Memory B cell (primary cell): ENCODE data around the gene LUC7L2.
"Not testable (repeated sequence)": the region's sequence is repeated elsewhere in the genome, so short reads cannot be mapped to it uniquely, and the experiment has no call there.

ENCODE experiments used
- ATAC-seq: fragments of 150-1000 bp; cut with Tn5 transposase; 2 replicates; pipeline ENCODE4 v1.10.0; 2021; ENCODE audit warnings: low read depth, mild to moderate bottlenecking, moderate library complexity
- DNase-seq, 2 donors: peaks; one replicate each; pipeline ENCODE4 v3.0.0; 2022; ENCODE audit warnings: low spot score in 2 of 2
- H3K27ac Mint-ChIP-seq: one replicate; pipeline ENCODE4 v1.8.0; 2022; ENCODE audit warnings: mild to moderate bottlenecking, moderate library complexity, mixed read lengths
- H3K27me3 Mint-ChIP-seq: one replicate; pipeline ENCODE4 v1.8.0; 2022; ENCODE audit warnings: mixed read lengths
- H3K36me3 Mint-ChIP-seq: one replicate; pipeline ENCODE4 v1.8.0; 2022; ENCODE audit warnings: mild to moderate bottlenecking, mixed read lengths
- H3K4me1 Mint-ChIP-seq: one replicate; pipeline ENCODE4 v1.8.0; 2022; ENCODE audit warnings: mixed read lengths
- H3K4me3 Mint-ChIP-seq: one replicate; pipeline ENCODE4 v1.8.0; 2022; ENCODE audit warnings: mild to moderate bottlenecking, moderate library complexity, mixed read lengths
- H3K9me3 Mint-ChIP-seq: one replicate; pipeline ENCODE4 v1.8.0; 2022; ENCODE audit warnings: mixed read lengths

LUC7L2 gene, protein sequence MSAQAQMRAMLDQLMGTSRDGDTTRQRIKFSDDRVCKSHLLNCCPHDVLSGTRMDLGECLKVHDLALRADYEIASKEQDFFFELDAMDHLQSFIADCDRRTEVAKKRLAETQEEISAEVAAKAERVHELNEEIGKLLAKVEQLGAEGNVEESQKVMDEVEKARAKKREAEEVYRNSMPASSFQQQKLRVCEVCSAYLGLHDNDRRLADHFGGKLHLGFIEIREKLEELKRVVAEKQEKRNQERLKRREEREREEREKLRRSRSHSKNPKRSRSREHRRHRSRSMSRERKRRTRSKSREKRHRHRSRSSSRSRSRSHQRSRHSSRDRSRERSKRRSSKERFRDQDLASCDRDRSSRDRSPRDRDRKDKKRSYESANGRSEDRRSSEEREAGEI

DNA sequence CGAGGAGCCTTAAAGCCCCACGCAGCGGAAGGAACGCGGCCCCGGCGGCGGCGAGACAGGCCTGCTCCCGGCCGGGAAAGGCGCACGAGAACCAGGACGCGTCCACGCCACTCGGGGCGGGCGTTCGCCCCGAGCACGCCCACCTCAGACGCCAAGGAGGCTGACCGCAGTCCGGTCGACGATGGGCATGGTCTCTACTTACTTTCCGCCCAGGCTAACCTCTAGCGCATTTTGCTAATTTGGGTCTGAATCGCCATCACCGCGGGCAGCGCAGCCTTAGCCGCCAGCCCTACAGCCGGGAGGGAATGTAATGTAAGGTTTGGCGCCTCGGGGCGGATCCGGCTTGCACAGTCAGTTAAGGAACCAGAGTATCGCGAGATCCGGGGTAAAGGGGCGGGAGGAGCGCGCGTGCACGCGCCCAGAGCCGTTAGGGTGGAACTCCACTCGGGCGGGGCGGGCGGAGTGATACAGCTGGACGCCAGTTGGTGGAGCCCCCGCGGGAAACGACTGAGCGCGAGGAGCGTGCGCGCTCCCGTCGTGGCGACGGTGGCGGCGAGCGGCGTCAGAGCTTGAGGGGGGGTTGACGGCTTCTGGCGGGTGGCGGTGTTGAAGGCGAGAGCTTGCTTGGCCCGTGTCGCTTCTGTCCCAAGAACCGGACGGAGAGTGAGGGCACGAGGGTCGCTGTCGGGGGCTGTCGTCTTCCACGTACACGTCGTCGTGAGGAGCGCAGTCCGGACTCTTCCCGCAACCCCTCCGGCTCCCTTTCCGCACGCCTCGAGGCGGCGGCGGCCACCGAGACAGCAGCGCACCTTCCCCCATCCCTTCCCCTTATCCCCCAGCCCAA, at the start of gene LUC7L2:
LUC7L2 (plus strand) TSS at position 529 of the 844 bp plus-strand sequence. CDS start 368 bp downstream, outside the sequence.
- DNase-seq (peak; percentile 98), ATAC-seq (peak; percentile 75)
- H3K36me3 Mint-ChIP-seq = peaks cover 2% of the 10 kb centered on the region
- no peaks in the 10 kb centered on the region for H3K27me3 Mint-ChIP-seq
- peak within 1 kb of the TSS; percentile 96 for H3K27ac Mint-ChIP-seq
- peaks cover 10% of the 10 kb centered on the region for H3K4me1 Mint-ChIP-seq
- H3K4me3 Mint-ChIP-seq = peak within 1 kb of the TSS; percentile 98
- no peaks in the 10 kb centered on the region for H3K9me3 Mint-ChIP-seq

DNA sequence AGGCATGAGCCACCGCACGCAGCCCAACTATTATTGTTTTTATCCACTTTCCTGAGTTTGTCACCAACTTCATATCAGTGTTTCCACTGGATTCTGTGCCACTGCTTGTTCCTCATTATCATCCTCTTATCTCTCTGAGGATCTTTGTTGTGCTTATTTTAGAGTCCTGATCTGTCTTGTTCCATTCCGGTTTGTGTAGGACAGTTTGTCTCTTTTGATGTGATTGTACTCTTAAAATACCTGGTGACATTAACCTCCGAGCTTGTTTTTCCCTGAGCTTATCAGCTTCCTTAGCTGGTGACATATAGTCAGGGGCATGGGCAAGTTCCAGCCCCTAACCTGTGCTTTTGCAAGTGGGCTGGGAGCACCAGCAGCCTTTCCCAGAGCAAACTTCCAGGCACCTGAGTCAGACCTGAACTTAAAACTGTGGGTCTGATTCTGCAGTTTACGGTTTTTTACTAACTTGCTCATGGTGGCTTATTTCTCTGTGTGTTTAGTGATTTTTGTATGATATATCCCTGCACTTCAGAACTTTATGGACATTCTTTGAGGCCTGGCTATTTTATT, 41.7 kb upstream of the LUC7L2 start:
- Mint-ChIP-seq H3K4me1 (no peaks in the 10 kb centered on the region), H3K9me3 (no peaks in the 10 kb centered on the region), H3K36me3 (no peaks in the 10 kb centered on the region), H3K4me3 (no peak overlapping the region), H3K27ac (no peak overlapping the region), H3K27me3 (peaks cover 2% of the 10 kb centered on the region)
- DNase-seq (no peak), ATAC-seq (no peak)

DNA sequence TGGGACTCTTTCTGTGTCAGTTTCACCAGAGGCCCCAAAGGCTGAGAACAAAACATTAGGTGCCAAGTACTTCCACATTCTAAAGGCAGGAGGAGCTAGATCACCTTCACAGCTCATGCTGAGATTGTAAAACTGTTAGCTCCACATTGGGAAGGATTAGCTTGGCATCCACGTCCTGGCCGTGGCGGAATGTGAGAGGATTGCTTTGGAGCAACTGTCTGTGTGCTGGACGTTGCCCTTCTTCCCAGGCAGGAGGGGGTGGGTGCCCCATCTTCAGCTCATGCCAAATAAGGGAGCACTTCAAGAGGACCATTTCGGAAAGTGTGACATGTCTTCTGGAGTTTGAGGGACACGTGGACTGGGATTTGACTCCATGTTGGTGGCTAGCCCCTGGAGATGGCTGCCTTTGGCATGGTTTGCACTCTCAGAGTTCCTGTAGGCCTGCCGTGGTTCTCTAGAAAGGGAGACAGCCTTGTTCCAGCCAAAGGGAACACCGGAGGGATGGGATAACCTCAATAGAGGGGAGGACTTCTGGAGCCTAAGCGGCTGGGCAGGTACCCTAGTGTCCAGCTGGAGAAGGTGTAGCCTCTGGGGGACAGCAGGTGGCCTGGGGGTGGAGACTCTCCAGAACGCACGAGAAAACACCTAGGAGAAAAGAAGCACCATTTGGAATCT, 38.5 kb upstream of the LUC7L2 start:
- Mint-ChIP-seq H3K4me3 (no peak overlapping the region), H3K27me3 (peaks cover 2% of the 10 kb centered on the region), H3K36me3 (no peaks in the 10 kb centered on the region), H3K27ac (no peak overlapping the region), H3K4me1 (no peaks in the 10 kb centered on the region), H3K9me3 (no peaks in the 10 kb centered on the region)
- ATAC-seq (no peak), DNase-seq (no peak)

DNA sequence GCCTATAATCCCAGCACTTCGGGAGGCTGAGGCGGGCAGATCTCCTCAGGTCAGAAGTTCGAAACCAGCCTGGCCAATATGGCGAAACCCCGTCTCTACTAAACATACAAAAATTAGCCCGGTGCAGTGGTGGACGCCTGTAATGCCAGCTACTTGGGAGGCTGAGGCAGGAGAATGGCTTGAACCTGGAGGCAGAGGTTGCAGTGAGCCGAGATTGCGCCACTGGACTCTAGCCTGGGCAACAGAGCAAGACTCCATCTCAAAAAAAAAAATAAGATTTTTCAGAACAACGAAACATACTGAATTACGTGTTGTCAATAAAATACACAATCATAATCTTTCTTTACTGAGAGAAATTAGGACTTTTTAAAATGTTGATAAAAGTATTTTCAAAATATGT, 35.0 kb upstream of the LUC7L2 start:
- not testable (repeated sequence) for ATAC-seq, H3K27me3 Mint-ChIP-seq, H3K4me1 Mint-ChIP-seq, H3K9me3 Mint-ChIP-seq, DNase-seq, H3K27ac Mint-ChIP-seq, H3K4me3 Mint-ChIP-seq, H3K36me3 Mint-ChIP-seq

DNA sequence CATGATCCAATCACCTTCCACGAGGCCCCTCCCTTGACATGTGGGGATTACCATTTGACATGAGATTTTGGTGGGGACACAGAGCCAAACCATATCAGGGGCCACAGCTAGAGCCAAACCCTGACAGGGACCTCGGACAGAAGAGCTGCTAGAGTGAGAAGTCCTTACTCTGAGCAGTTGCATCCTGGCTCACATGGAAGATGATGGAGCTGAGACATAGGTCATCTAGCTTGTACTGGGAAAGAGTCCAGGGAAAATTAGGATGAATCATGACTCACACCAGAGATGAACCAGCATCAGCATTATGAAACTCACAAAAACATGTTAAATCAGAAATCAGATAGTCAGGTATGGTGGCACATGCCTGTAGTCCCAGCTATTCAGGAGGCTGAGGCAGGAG, 31.3 kb upstream of the LUC7L2 start:
- Mint-ChIP-seq H3K4me3 (no peak overlapping the region), H3K27ac (no peak overlapping the region), H3K36me3 (no peaks in the 10 kb centered on the region), H3K27me3 (no peaks in the 10 kb centered on the region), H3K9me3 (no peaks in the 10 kb centered on the region), H3K4me1 (peaks cover 4% of the 10 kb centered on the region)
- no peak for ATAC-seq
- no peak for DNase-seq

DNA sequence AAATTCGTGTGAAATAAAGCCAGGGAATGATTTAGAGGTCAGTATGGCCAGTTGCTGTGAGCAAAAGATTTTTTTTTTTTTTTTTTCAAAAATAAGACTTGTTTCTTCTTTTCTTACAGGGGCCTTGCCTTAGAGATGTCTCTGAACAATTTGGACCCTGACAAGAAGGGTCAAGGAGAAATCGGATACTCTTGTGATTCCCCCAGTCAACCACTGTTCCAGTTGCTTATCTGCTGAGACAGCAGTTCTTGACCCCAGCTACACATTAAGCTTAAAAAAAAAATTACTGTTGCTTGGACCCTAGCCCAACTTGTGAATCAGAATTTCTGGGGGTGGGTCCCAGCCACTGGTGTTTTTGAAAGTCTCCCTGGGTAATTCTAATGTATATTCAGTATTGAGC, 30.6 kb upstream of the LUC7L2 start:
- Mint-ChIP-seq H3K36me3 (no peaks in the 10 kb centered on the region), H3K27me3 (no peaks in the 10 kb centered on the region), H3K4me3 (no peak overlapping the region), H3K4me1 (peaks cover 4% of the 10 kb centered on the region), H3K27ac (no peak overlapping the region), H3K9me3 (no peaks in the 10 kb centered on the region)
- ATAC-seq = no peak
- no peak for DNase-seq

DNA sequence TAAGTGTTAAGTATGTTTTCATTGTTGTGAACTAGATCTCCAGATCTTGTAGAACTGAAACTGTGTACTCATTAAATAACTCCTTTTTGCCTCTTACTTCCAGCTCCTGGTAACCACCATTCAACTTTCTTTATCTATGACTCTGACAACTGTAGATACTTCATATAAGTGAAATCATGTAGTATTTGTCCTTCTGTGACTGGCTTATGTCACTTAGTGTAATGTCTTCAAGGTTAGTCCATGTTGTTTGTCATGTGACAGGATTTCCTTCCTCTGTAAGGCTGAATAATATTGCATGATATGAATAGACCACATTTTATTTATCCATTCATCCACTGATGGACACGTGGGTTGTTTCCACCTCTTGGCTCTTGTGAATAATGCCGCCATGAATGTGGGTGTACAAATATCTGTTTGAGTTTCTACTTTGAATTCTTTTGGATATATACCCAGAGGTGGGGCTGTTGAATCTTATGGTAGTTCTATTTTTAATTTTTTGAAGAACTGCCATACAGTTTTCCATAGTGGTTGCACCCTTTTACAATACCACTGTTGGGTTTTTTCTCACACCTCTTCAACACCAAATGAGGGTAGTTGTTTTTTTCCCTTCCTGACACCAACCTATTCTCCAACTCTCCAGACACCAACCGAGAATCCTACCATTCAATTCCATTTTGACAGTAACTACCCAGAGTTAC, 29.2 kb upstream of the LUC7L2 start:
- ATAC-seq = no peak

DNA sequence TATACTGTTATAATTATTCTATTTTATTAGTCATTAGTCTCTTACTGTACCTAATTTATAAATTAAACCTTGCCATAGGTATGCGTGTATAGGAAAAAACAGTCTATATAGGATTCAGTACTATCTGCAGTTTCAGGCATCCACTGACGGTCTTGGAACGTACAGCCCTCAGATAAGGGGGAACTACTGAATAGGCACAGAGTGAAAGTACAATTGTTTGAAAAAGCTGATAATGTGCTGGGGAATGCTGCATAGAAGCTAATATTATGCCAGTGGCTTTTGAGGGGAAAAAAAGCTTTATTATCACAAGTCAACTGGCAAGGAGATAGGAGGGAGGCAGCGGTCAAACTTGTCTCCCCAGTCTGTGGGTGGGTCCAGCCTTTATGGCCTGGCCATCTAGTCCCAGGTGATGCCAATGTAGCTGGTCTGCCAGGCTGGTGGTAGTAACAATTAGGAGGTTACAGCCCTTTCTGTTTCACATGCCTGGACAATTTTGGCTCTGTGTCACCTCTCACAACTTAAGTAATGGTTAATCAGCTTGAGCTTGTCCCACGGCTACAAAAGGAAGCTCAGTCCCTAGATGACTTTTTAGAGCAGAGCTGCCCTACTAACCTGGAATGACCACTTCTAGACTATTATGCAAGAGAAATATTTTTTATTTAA, 26.9 kb upstream of the LUC7L2 start:
- Mint-ChIP-seq H3K27me3 (no peaks in the 10 kb centered on the region), H3K4me1 (peaks cover 4% of the 10 kb centered on the region)

More for the DNA sequence above, 29.2 kb upstream of the LUC7L2 start:
- no peak for DNase-seq
- Mint-ChIP-seq H3K27ac (no peak overlapping the region), H3K4me3 (no peak overlapping the region), H3K27me3 (no peaks in the 10 kb centered on the region), H3K36me3 (no peaks in the 10 kb centered on the region), H3K9me3 (no peaks in the 10 kb centered on the region), H3K4me1 (peaks cover 4% of the 10 kb centered on the region)

DNA sequence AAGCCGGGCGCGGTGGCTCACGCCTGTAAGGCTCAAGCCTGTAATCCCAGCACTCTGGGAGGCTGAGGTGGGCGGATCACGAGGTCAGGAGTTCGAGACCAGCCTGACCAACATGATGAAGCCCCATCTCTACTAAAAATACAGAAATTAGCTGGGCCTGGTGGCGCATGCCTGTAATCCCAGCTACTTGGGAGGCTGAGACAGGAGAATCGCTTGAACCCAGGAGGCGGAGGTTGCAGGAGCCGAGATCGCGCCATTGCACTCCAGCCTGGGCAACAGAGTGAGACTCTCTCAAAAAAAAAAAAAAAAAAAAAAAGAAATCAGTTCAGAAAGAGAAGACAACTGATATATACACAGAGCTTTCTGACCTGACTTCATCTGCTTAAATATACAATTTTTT, 26.3 kb upstream of the LUC7L2 start:
- H3K4me3 Mint-ChIP-seq, H3K4me1 Mint-ChIP-seq, ATAC-seq, H3K36me3 Mint-ChIP-seq, H3K27me3 Mint-ChIP-seq, H3K27ac Mint-ChIP-seq, DNase-seq, H3K9me3 Mint-ChIP-seq: not testable (repeated sequence)

More for the DNA sequence above, 26.9 kb upstream of the LUC7L2 start:
- ATAC-seq (no peak), DNase-seq (no peak)
- Mint-ChIP-seq H3K9me3 (no peaks in the 10 kb centered on the region), H3K36me3 (no peaks in the 10 kb centered on the region), H3K27ac (no peak overlapping the region), H3K4me3 (no peak overlapping the region)

DNA sequence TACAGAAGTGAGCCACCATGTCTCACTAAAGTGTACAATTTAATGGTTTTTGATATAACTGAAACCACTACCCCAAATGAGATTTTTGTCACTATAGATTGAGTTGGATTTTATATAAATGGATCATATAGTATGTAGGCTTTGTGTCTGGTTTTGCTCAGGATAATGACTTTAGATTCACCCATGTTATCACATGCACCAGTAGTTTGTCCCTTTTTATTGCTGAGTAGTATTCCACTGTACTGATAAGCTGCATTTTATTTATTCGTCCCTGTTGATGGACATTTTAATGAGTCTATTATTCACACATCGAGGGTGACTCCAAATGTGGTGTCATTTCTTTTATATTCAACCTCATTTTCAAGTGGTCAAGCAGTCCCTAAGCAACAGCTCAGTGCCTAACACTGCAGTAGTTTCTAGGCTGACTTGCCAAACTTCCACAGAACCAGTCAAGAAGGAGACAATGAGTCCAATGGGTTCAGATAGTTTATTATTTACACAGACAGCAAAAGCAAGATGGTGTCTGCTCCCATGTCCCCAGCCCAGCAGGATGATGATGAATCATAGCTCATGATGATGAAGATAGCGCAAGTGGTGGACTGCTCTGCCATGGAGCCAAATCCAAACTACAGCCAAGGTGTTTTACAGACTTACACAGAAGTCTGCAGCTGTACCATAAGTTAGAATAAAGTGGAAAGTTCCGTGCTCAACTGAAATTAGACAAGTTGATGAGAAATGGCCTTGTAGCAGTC, 25.1 kb upstream of the LUC7L2 start:
- peaks cover 7% of the 10 kb centered on the region for H3K4me1 Mint-ChIP-seq
- ATAC-seq = no peak

DNA sequence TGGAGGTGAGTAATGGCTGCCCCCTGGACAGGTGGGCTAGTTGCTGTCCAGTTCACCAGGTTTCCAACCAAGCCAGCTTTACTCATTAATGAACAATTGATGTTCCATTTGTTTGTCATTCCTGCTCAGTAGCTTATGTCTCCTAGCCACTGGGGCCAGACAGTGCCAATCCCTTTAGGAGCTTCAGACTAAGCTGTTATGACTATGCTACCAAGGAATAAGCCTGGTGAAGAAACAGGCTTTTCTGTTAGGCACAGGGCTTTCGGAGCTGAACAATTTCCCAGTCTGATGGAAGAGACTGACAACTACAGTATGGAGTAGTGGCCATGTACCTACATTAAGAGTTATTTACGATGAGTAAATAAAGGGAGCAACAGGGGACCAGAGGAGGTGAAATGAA, 20.7 kb upstream of the LUC7L2 start:
- Mint-ChIP-seq H3K27ac (peak overlapping the region; percentile 36), H3K4me3 (peak overlapping the region; percentile 46), H3K27me3 (no peaks in the 10 kb centered on the region), H3K9me3 (peaks cover 2% of the 10 kb centered on the region), H3K4me1 (peaks cover 18% of the 10 kb centered on the region), H3K36me3 (peaks cover 2% of the 10 kb centered on the region)
- DNase-seq (no peak), ATAC-seq (no peak)

More for the DNA sequence above, 25.1 kb upstream of the LUC7L2 start:
- no peaks in the 10 kb centered on the region for H3K27me3 Mint-ChIP-seq
- no peak overlapping the region for H3K27ac Mint-ChIP-seq
- DNase-seq = no peak
- H3K4me3 Mint-ChIP-seq = no peak overlapping the region
- H3K36me3 Mint-ChIP-seq = no peaks in the 10 kb centered on the region
- H3K9me3 Mint-ChIP-seq = no peaks in the 10 kb centered on the region

DNA sequence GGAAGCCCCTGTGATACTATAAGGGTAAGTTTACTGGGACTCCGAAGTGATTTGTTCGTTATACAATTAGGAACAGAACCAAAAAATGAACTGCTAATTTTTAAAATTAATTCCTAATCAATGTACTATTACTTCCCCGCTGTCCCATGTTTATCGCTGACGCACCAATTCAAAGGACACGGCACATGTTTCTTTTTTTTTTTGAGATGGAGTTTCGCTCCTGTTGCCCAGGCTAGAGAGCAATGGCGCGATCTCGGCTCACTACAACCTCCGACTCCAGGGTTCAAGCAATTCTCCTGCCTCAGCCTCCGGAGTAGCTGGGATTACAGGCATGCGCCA, 20.0 kb upstream of the LUC7L2 start:
- H3K27me3 Mint-ChIP-seq = no peaks in the 10 kb centered on the region
- peak overlapping the region; percentile 100 for H3K27ac Mint-ChIP-seq
- peaks cover 2% of the 10 kb centered on the region for H3K9me3 Mint-ChIP-seq
- H3K4me1 Mint-ChIP-seq = peaks cover 18% of the 10 kb centered on the region
- H3K4me3 Mint-ChIP-seq = peak overlapping the region; percentile 98
- H3K36me3 Mint-ChIP-seq = peaks cover 2% of the 10 kb centered on the region
- ATAC-seq = no peak
- no peak for DNase-seq
